Measurements from ENCODE around the gene RNF175.

RNF175 gene

GRCh38 chr4:153798420-153798819 is 38.6 kb upstream of the RNF175 start:
- Histone ChIP-seq H3K27ac (ENCODE audit: low read depth, low read length) (no peak overlapping the region), H3K4me2 (ENCODE audit: low read depth, low read length, poor library complexity, severe bottlenecking) (no peak overlapping the region), H3F3A (ENCODE audit: insufficient read depth) (no peaks in the 10 kb centered on the region), H4K20me1 (ENCODE audit: low read depth, low read length) (no peaks in the 10 kb centered on the region), H3K9ac (ENCODE audit: low read length) (no peak overlapping the region), H3K9me2 (replicated peaks; ENCODE audit: insufficient read depth, low read length) (no peaks in the 10 kb centered on the region), H3K36me3 (ENCODE audit: low read length) (no peaks in the 10 kb centered on the region), H2AFZ (ENCODE audit: low read depth, low read length, severe bottlenecking) (no peak overlapping the region), H3K79me2 (ENCODE audit: insufficient read depth, low read length) (no peaks in the 10 kb centered on the region), H3K9me3 (ENCODE audit: insufficient read depth, low read length) (no peaks in the 10 kb centered on the region), H3K27me3 (ENCODE audit: low read length) (no peaks in the 10 kb centered on the region), H3K4me3 (ENCODE audit: insufficient read depth, low read length, poor library complexity, severe bottlenecking) (no peak overlapping the region)
- no peak for TF ChIP-seq EZH2phosphoT487 (conservative IDR thresholded peaks at IDR 0.05; ENCODE audit: low read length)
- no peak for TF ChIP-seq CTCF (IDR thresholded peaks at IDR 0.05; ENCODE audit: insufficient read depth, low read length, poor library complexity, severe bottlenecking)

- Histone ChIP-seq H3K9me2 (replicated peaks; ENCODE audit: insufficient read depth, low read length) (no peaks in the 10 kb centered on the region), H3K27ac (ENCODE audit: low read depth, low read length) (no peak overlapping the region), H3K27me3 (ENCODE audit: low read length) (no peaks in the 10 kb centered on the region)
These were observed 34.2 kb upstream of the RNF175 start for GRCh38 chr4:153794006-153794405.

GRCh38 chr4:153792618-153793247 is 32.9 kb upstream of the RNF175 start:
- H3K9me3 ChIP-seq (ENCODE audit: insufficient read depth, low read length), result no peaks in the 10 kb centered on the region
- H3K27me3 ChIP-seq (ENCODE audit: low read length), result no peaks in the 10 kb centered on the region
- H3K9me2 ChIP-seq (replicated peaks; ENCODE audit: insufficient read depth, low read length), result no peaks in the 10 kb centered on the region
- H3K9ac ChIP-seq (ENCODE audit: low read length), result no peak overlapping the region
- H3K79me2 ChIP-seq (ENCODE audit: insufficient read depth, low read length), result no peaks in the 10 kb centered on the region
- no peak for TF ChIP-seq EZH2phosphoT487 (conservative IDR thresholded peaks at IDR 0.05; ENCODE audit: low read length)
- no peak for TF ChIP-seq CTCF (IDR thresholded peaks at IDR 0.05; ENCODE audit: insufficient read depth, low read length, poor library complexity, severe bottlenecking)
- H4K20me1 ChIP-seq (ENCODE audit: low read depth, low read length), result no peaks in the 10 kb centered on the region
- H3K4me3 ChIP-seq (ENCODE audit: insufficient read depth, low read length, poor library complexity, severe bottlenecking), result no peak overlapping the region
- no peak overlapping the region for H3K4me2 ChIP-seq (ENCODE audit: low read depth, low read length, poor library complexity, severe bottlenecking)
- no peak overlapping the region for H2AFZ ChIP-seq (ENCODE audit: low read depth, low read length, severe bottlenecking)
- H3K36me3 ChIP-seq (ENCODE audit: low read length), result no peaks in the 10 kb centered on the region
- H3K27ac ChIP-seq (ENCODE audit: low read depth, low read length), result no peak overlapping the region
- no peaks in the 10 kb centered on the region for H3F3A ChIP-seq (ENCODE audit: insufficient read depth)

More at GRCh38 chr4:153794006-153794405, 34.2 kb upstream of the RNF175 start:
- Histone ChIP-seq H3K9me3 (ENCODE audit: insufficient read depth, low read length) (no peaks in the 10 kb centered on the region), H3K79me2 (ENCODE audit: insufficient read depth, low read length) (no peaks in the 10 kb centered on the region), H3K36me3 (ENCODE audit: low read length) (no peaks in the 10 kb centered on the region), H4K20me1 (ENCODE audit: low read depth, low read length) (no peaks in the 10 kb centered on the region), H3K4me2 (ENCODE audit: low read depth, low read length, poor library complexity, severe bottlenecking) (no peak overlapping the region), H3K4me3 (ENCODE audit: insufficient read depth, low read length, poor library complexity, severe bottlenecking) (no peak overlapping the region), H3F3A (ENCODE audit: insufficient read depth) (no peaks in the 10 kb centered on the region), H3K9ac (ENCODE audit: low read length) (no peak overlapping the region), H2AFZ (ENCODE audit: low read depth, low read length, severe bottlenecking) (no peak overlapping the region)
- TF ChIP-seq EZH2phosphoT487 (conservative IDR thresholded peaks at IDR 0.05; ENCODE audit: low read length) (no peak), CTCF (IDR thresholded peaks at IDR 0.05; ENCODE audit: insufficient read depth, low read length, poor library complexity, severe bottlenecking) (no peak)

Measured in SU-DHL-6 (cell line).